WI38 (cell line): ENCODE results near the gene SYNJ2.

Source experiments
- H3K4me3 ChIP-seq: 2 replicates; pipeline ENCODE4 v1.5.1; 2011; ENCODE audit warnings: low read depth, mild to moderate bottlenecking, control low read depth, low read length
- CTCF ChIP-seq: IDR thresholded peaks from 2 replicates; pipeline ENCODE4 v1.5.1; 2012; ENCODE audit warnings: low read depth, mild to moderate bottlenecking, control low read depth, low read length

The SYNJ2 gene

DNA sequence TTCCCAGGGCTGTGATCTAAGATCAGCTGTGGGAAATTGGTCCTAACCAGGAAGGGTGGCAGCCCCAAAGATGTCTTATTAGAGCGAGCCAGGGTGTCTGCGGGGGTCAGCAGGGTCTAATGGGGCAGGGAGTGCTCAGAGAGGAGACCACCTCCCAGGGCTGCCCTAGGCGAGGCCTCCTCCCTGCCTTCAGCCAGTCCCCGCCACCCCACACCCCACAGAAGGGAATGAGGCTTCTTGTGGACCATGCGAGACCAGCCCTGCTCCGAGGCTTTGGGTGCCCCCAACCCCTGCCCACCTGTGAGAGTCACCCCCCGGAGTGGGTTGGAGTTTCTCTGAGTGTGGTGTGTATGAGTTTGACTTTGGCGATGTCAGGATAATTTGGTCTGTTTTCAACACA lies 37.8 kb downstream of the SYNJ2 start:
- no peak overlapping the region for H3K4me3 ChIP-seq
- no peak for TF ChIP-seq CTCF

GRCh38 chr6:158020272-158020711 lies 38.6 kb downstream of the SYNJ2 start:
- H3K4me3 ChIP-seq, result no peak overlapping the region
- TF ChIP-seq CTCF, result no peak

DNA sequence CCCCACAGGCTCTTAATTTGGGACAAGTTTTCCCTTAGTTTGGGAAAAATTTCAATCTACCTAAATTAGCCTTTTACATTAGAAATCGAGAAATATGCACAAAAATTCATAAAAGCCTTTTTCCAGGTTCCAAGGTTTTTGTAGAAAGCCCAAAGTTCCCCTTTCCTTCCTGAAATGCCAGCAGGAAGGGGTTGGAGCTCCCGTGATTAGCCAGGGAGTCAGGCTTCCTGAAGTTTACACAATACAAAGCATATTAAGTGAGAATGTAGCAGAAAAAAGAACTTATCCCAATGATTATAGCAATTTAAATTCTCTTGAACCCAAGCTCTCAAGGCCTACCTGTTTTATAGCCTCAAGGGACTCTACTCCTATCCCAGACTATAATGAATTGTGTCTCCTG lies 39.1 kb downstream of the SYNJ2 start:
- H3K4me3 ChIP-seq, result no peak overlapping the region
- no peak for TF ChIP-seq CTCF

DNA sequence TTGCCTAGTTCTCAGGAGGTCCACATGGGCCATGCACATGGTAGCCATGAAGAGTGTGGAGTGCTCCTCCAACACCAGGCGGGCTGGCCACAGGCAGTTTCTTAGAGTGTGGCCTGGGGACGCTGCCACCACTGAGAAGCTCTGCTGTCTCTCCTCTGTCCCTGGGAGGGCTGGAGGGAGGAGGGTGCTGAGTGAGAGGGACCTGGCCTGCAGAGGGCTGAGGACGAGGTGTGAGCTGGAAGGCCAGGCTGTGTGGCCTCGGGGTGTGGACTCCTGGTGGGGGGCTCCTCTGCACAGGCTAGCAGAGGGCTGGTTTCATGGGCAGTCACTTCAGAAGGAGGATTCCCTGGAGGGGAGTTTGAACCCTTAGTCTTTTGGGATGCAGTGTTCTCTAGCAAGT lies 39.7 kb downstream of the SYNJ2 start:
- no peak for TF ChIP-seq CTCF

GRCh38 chr6:158021814-158022748 lies 40.4 kb downstream of the SYNJ2 start:
- no peak overlapping the region for H3K4me3 ChIP-seq
- no peak for TF ChIP-seq CTCF

More for the DNA sequence above, 39.7 kb downstream of the SYNJ2 start:
- no peak overlapping the region for H3K4me3 ChIP-seq

GRCh38 chr6:158022749-158023596 lies 41.3 kb downstream of the SYNJ2 start:
- H3K4me3 ChIP-seq, result no peak overlapping the region
- TF ChIP-seq CTCF, result no peak

DNA sequence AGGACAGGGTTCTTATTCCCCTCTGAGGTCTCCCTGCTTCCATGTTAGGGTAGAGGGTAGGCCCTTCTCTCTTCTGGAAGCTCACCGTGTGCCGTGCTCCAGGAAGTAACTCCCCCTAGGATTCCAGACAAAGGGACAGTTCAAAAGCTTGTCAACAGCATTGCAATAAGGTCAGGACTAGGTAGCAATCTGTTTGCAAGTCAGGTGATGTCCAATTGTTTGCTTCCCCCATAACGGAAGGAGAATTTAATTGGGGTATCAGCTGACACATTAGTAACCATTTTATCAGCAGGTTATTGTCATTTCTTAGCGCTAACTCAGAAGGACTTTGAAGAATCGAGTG lies 41.9 kb downstream of the SYNJ2 start:
- no peak for TF ChIP-seq CTCF

More for the DNA sequence above, 41.9 kb downstream of the SYNJ2 start:
- H3K4me3 ChIP-seq, result no peak overlapping the region
